HG02798 (cell line): ENCODE data around the gene WWC2.
"Not testable (repeated sequence)": the region's sequence is repeated elsewhere in the genome, so short reads cannot be mapped to it uniquely, and the experiment has no call there.

Experiments used
- ATAC-seq: cut with Tn5 transposase; IDR thresholded peaks from one replicate; pipeline ENCODE4 v1.9.1; 2021; ENCODE audit warnings: mild to moderate bottlenecking; ENCODE audit not compliant: unreplicated experiment, poor library complexity

Gene WWC2

GRCh38 chr4:183139972-183140570 lies 41.0 kb downstream of the WWC2 start:
- no peak for ATAC-seq

- ATAC-seq, result no peak
These were observed 41.9 kb downstream of the WWC2 start for GRCh38 chr4:183140911-183141320.

- no peak for ATAC-seq
These were observed 42.9 kb downstream of the WWC2 start for GRCh38 chr4:183141997-183142396.

GRCh38 chr4:183142571-183143550 lies 43.8 kb downstream of the WWC2 start:
- no peak for ATAC-seq

GRCh38 chr4:183144787-183145186 lies 45.7 kb downstream of the WWC2 start:
- no peak for ATAC-seq

- no peak for ATAC-seq
These were observed 46.7 kb downstream of the WWC2 start for GRCh38 chr4:183145773-183146172.

GRCh38 chr4:183146478-183146877 lies 47.4 kb downstream of the WWC2 start:
- no peak for ATAC-seq

GRCh38 chr4:183147196-183147595 lies 48.1 kb downstream of the WWC2 start:
- ATAC-seq, result no peak

GRCh38 chr4:183147983-183148382 lies 48.9 kb downstream of the WWC2 start:
- no peak for ATAC-seq

GRCh38 chr4:183149616-183150539 lies 50.8 kb downstream of the WWC2 start:
- no peak for ATAC-seq

- ATAC-seq, result not testable (repeated sequence)
These were observed 51.6 kb downstream of the WWC2 start for GRCh38 chr4:183150664-183151063.

GRCh38 chr4:183152232-183152631 lies 53.2 kb downstream of the WWC2 start:
- ATAC-seq, result not testable (repeated sequence)

- ATAC-seq, result no peak
These were observed 54.3 kb downstream of the WWC2 start for GRCh38 chr4:183153190-183153916.

GRCh38 chr4:183154701-183155391 lies 55.8 kb downstream of the WWC2 start:
- ATAC-seq, result no peak

GRCh38 chr4:183155450-183156184 lies 56.6 kb downstream of the WWC2 start:
- no peak for ATAC-seq

- no peak for ATAC-seq
These were observed 58.2 kb downstream of the WWC2 start for GRCh38 chr4:183157215-183157614.

GRCh38 chr4:183158062-183158461 lies 59.0 kb downstream of the WWC2 start:
- ATAC-seq, result no peak

GRCh38 chr4:183161630-183162029 lies 62.6 kb downstream of the WWC2 start:
- ATAC-seq, result no peak

- ATAC-seq, result no peak
These were observed 64.1 kb downstream of the WWC2 start for GRCh38 chr4:183163135-183163534.
